ENCODE data around the gene STING1.
"Not testable (repeated sequence)": the region's sequence is repeated elsewhere in the genome, so short reads cannot be mapped to it uniquely, and the experiment has no call there.

- not testable (repeated sequence) for TF ChIP-seq POLR2A (IDR thresholded peaks at IDR 0.05)
- TF ChIP-seq CTCF (IDR thresholded peaks at IDR 0.05): peak; percentile 47 to 61 (median 52)
These were observed 30.9 kb upstream of the STING1 start for GRCh38 chr5:139513434-139513833.

Measured in testis (tissue), 2 donors.